HepG2 (cell line): ENCODE data around the gene ATAD1.
A peak's percentile ranks its signal among the peaks of the same experiment; 100 is the strongest.

Experiments
- CSRNP2 ChIP-seq: sonication (generic); formaldehyde crosslinking; conservative IDR thresholded peaks from 2 replicates; pipeline ENCODE4 v1.8.0; 2022; ENCODE audit warnings: low read depth, missing genetic modification reagents
- EED ChIP-seq: sonication (generic); formaldehyde crosslinking; IDR thresholded peaks from 2 replicates; pipeline ENCODE4 v1.5.0; 2020; ENCODE audit warnings: mild to moderate bottlenecking, missing genetic modification reagents
- FOSL1 ChIP-seq: sonication (generic); formaldehyde crosslinking; IDR thresholded peaks from 2 replicates; pipeline ENCODE4 v1.9.0; 2021; ENCODE audit warnings: missing genetic modification reagents, borderline replicate concordance
- MAX ChIP-seq: IDR thresholded peaks from 2 replicates; pipeline ENCODE4 v1.6.1; 2012; ENCODE audit warnings: inconsistent platforms
- NFE2L1 ChIP-seq: sonication (generic); formaldehyde crosslinking; IDR thresholded peaks from 2 replicates; pipeline ENCODE4 v1.4.0; 2020; ENCODE audit warnings: missing genetic modification reagents, mild to moderate bottlenecking, borderline replicate concordance
- NFIC ChIP-seq: IDR thresholded peaks from 2 replicates; pipeline ENCODE4 v1.6.1; 2012; ENCODE audit warnings: mild to moderate bottlenecking, low read length, inconsistent platforms
- ZNF83 ChIP-seq: sonication (generic); formaldehyde crosslinking; IDR thresholded peaks from 2 replicates; pipeline ENCODE4 v1.4.0; 2020; ENCODE audit warnings: missing genetic modification reagents, mild to moderate bottlenecking, borderline replicate concordance

GRCh38 chr10:87863053-87863943 lies 45.3 kb upstream of the ATAD1 start, which contains the start of the genes KLLN and PTEN:
- no peak for TF ChIP-seq CSRNP2 (CRISPR knock-in tag)
- TF ChIP-seq NFIC = no peak
- TF ChIP-seq ZNF83 (CRISPR knock-in tag) = no peak
- no peak for TF ChIP-seq NFE2L1 (CRISPR knock-in tag)
- peak; percentile 87 for TF ChIP-seq MAX
- TF ChIP-seq EED (CRISPR knock-in tag) = peak; percentile 84; the same call in 1 of the 2 replicates
- no peak for TF ChIP-seq FOSL1 (CRISPR knock-in tag)
